GM12878 (cell line): ENCODE data around the gene HLA-DQB1. TPM values are rescaled to one million over a fixed set of nuclear protein-coding genes. Genes with fewer than 3 reads are reported as not detected.

ENCODE experiments used
- ATAC-seq: fragments of 200-7000 bp; cut with Tn5 transposase; 3 replicates; pipeline ENCODE4 v1.9.1; 2020; ENCODE audit warnings: mild to moderate bottlenecking, moderate library complexity
- BruUV-seq: library from RNA; stranded (reverse); fragments of 400-500 nt; replicated peaks from 2 replicates; lab custom pipeline; 2021; lab: Mats Ljungman, UMichigan
- CTCF ChIA-PET: fragments of 300-600 bp; sonication (Branson Sonifier 250); formaldehyde crosslinking; extraction: SDS; loops from one replicate; lab custom pipeline; 2021; ENCODE audit warnings: inconsistent platforms; lab: Yijun Ruan, JAX
- POLR2A ChIA-PET: fragments of 350-600 bp; formaldehyde crosslinking; extraction: SDS; loops from one replicate; lab custom pipeline; 2021; ENCODE audit warnings: inconsistent platforms; lab: Charles Lee
- RAD21 ChIA-PET: fragments of 300-600 bp; sonication (Branson Sonifier 250); formaldehyde crosslinking; loops from one replicate; lab custom pipeline; 2023; ENCODE audit warnings: antibody characterized with exemption; ENCODE audit not compliant: unreplicated experiment; lab: Charles Lee
- SMC1A ChIA-PET: fragments of 300-600 bp; sonication (Branson Sonifier 250); formaldehyde crosslinking; loops from one replicate; lab custom pipeline; 2023; ENCODE audit not compliant: unreplicated experiment, uncharacterized antibody; lab: Charles Lee
- DNase-seq: peaks from one replicate; pipeline ENCODE4 v3.0.0-alpha.2; 2011; ENCODE audit warnings: low read depth, low spot score
- FAIRE-seq: peaks from 3 replicates; lab custom pipeline; 2011; peaks lifted over from hg19 to GRCh38; lab: Jason Lieb, UNC
- H2AFZ ChIP-seq: 2 replicates; pipeline ENCODE4 v1.6.0; 2011; ENCODE audit warnings: low read depth, low read length, control low read depth; ENCODE audit not compliant: control insufficient read depth
- H3K27ac ChIP-seq: 2 replicates; pipeline ENCODE4 v1.5.1; 2011; ENCODE audit warnings: control low read depth; ENCODE audit not compliant: control insufficient read depth, insufficient read depth
- H3K27me3 ChIP-seq, 2 experiments: replicated peaks in 1 of 2; 2 replicates each; pipeline versions ENCODE4 v1.6.0 to v1.6.1; 2011; ENCODE audit warnings: low read length in 1 of 2; ENCODE audit not compliant: control insufficient read depth in 2 of 2, insufficient read depth in 2 of 2
- H3K36me3 ChIP-seq, 2 experiments: 2 replicates each; pipeline ENCODE4 v1.5.1; 2011; ENCODE audit warnings: low read length in 1 of 2; ENCODE audit not compliant: control insufficient read depth in 2 of 2, insufficient read depth in 2 of 2
- H3K4me1 ChIP-seq: 2 replicates; pipeline ENCODE4 v1.6.1; 2011; ENCODE audit warnings: mild to moderate bottlenecking, low read length, moderate library complexity, mixed read lengths; ENCODE audit not compliant: control insufficient read depth, insufficient read depth
- H3K4me2 ChIP-seq: 2 replicates; pipeline ENCODE4 v1.6.0; 2011; ENCODE audit warnings: control low read depth; ENCODE audit not compliant: control insufficient read depth, insufficient read depth
- H3K4me3 ChIP-seq: fragments of 200-600 bp; sonication (generic); 2 replicates; pipeline ENCODE4 v1.5.1; 2016
- H3K79me2 ChIP-seq: 2 replicates; pipeline ENCODE4 v1.6.0; 2011; ENCODE audit warnings: low read length; ENCODE audit not compliant: control insufficient read depth, insufficient read depth
- H3K9ac ChIP-seq: 2 replicates; pipeline ENCODE4 v1.8.0; 2011; ENCODE audit warnings: low read length, control low read depth, mixed read lengths; ENCODE audit not compliant: control insufficient read depth, insufficient read depth
- H3K9me3 ChIP-seq: replicated peaks from 3 replicates; pipeline ENCODE4 v1.5.1; 2011; ENCODE audit warnings: mild to moderate bottlenecking, low read length; ENCODE audit not compliant: control insufficient read depth, insufficient read depth
- H4K20me1 ChIP-seq: 2 replicates; pipeline ENCODE4 v1.6.0; 2011; ENCODE audit not compliant: control insufficient read depth, insufficient read depth
- CHD1 ChIP-seq: IDR thresholded peaks from 2 replicates; pipeline ENCODE4 v1.6.1; 2012; ENCODE audit warnings: low read depth, low read length, improper control_type of control experiment
- EP300 ChIP-seq, 2 experiments: fragments of 150-350 bp in 1 of 2; IDR thresholded peaks; 2 replicates each; pipeline ENCODE4 v1.6.1; 2011 to 2012; ENCODE audit warnings: low read depth in 2 of 2, low read length in 2 of 2, borderline replicate concordance in 1 of 2, improper control_type of control experiment in 1 of 2, inconsistent platforms in 1 of 2; ENCODE audit not compliant: control insufficient read depth in 1 of 2
- GABPA ChIP-seq: IDR thresholded peaks from 2 replicates; pipeline ENCODE4 v1.6.1; 2014; ENCODE audit warnings: antibody characterized with exemption, low read depth, mild to moderate bottlenecking, inconsistent platforms
- HDAC6 ChIP-seq: fragments of 200-600 bp; sonication (generic); IDR thresholded peaks from one replicate; pipeline ENCODE4 v1.8.0; 2017; ENCODE audit warnings: antibody characterized with exemption; ENCODE audit not compliant: unreplicated experiment
- JUNB ChIP-seq: IDR thresholded peaks from 2 replicates; pipeline ENCODE4 v1.6.1; 2016; ENCODE audit warnings: antibody characterized with exemption, mild to moderate bottlenecking
- MEF2A ChIP-seq: IDR thresholded peaks from 2 replicates; pipeline ENCODE4 v1.6.1; 2011; ENCODE audit warnings: low read depth, mild to moderate bottlenecking, low read length, moderate library complexity; ENCODE audit not compliant: insufficient read depth
- MXI1 ChIP-seq: fragments of 150-350 bp; IDR thresholded peaks from 2 replicates; pipeline ENCODE4 v1.6.1; 2011; ENCODE audit warnings: low read depth, mild to moderate bottlenecking, inconsistent platforms, low read length, improper control_type of control experiment
- NFYA ChIP-seq: IDR thresholded peaks from 2 replicates; pipeline ENCODE4 v1.6.1; 2011; ENCODE audit warnings: low read depth, mild to moderate bottlenecking, low read length, improper control_type of control experiment, borderline replicate concordance
- NR2C2 ChIP-seq: IDR thresholded peaks from 2 replicates; pipeline ENCODE4 v1.6.1; 2011; ENCODE audit warnings: borderline replicate concordance, low read depth; ENCODE audit not compliant: control insufficient read depth, insufficient read length
- PAX5 ChIP-seq: IDR thresholded peaks from 2 replicates; pipeline ENCODE4 v1.6.1; 2011; ENCODE audit warnings: low read depth, low read length, borderline replicate concordance
- POLR2A ChIP-seq: IDR thresholded peaks from 2 replicates; pipeline ENCODE4 v1.6.1; 2011; ENCODE audit warnings: low read depth, mild to moderate bottlenecking, low read length
- POLR2AphosphoS5 ChIP-seq: IDR thresholded peaks from 2 replicates; pipeline ENCODE4 v1.6.1; 2011; ENCODE audit warnings: mild to moderate bottlenecking, low read length, inconsistent platforms
- SMC3 ChIP-seq: IDR thresholded peaks from 2 replicates; pipeline ENCODE4 v1.6.1; 2011; ENCODE audit warnings: low read length, improper control_type of control experiment, borderline replicate concordance
- ZNF207 ChIP-seq: fragments of 450-650 bp; IDR thresholded peaks from 2 replicates; pipeline ENCODE4 v1.6.1; 2014; ENCODE audit warnings: antibody characterized with exemption, mild to moderate bottlenecking, borderline replicate concordance
- WGBS: methylation state at CpG from one replicate; pipeline ENCODE4 v1.1.6; 2016; ENCODE audit warnings: low lambda C conversion rate; ENCODE audit not compliant: insufficient replicate concordance, insufficient coverage; ENCODE audit errors: missing lambda C conversion rate; 5-methylcytosine and 5-hydroxymethylcytosine counted together
- in situ Hi-C: fragments of 300-500 bp; cut with MboI; formaldehyde crosslinking; loops from 9 replicates; pipeline ENCODE4 v1.14.3; 2018; ENCODE audit warnings: mixed read lengths
- intact Hi-C: fragments of 100-400 bp; cut with micrococcal nuclease; formaldehyde crosslinking; loops from one replicate; pipeline ENCODE4 v1.14.2; 2022; ENCODE audit not compliant: unreplicated experiment
- polyA plus RNA-seq, 11 experiments: library from polyadenylated mRNA; depleted of rRNA in 4 of 11; unstranded in 6 of 11; stranded (reverse) in 5 of 11; fragments of >200 nt; fragmentation: Nextera tagmentation in 4 of 11; fragmentation: Illumina TruSeq in 1 of 11; extraction: Ambion mirVana in 4 of 11; extraction: Trizol in 1 of 11; gene quantifications; 1 replicate in 1 of 11; 2 replicates in 10 of 11; pipeline versions ENCODE4 v1.2.1 to v1.2.3, GENCODE V29; 2011 to 2016; ENCODE audit warnings: inconsistent platforms in 2 of 11, missing spikeins in 2 of 11, low read depth in 1 of 11
- total RNA-seq, 4 experiments: library from RNA; depleted of rRNA in 3 of 4; stranded (reverse); fragments of >200 nt in 3 of 4; fragmentation: Illumina TruSeq in 1 of 4; extraction: Trizol in 1 of 4; gene quantifications; 2 replicates each; pipeline versions ENCODE4 v1.2.1 to v1.2.3, GENCODE V29; 2013 to 2021
- TF ChIP-seq, protein P1 (sequence below): IDR thresholded peaks from 2 replicates; pipeline ENCODE4 v1.6.1; 2012; ENCODE audit warnings: improper control_type of control experiment, low read depth, low read length; ENCODE audit not compliant: insufficient replicate concordance
- TF ChIP-seq, protein P2 (sequence below): fragments of 450-650 bp; IDR thresholded peaks from 2 replicates; pipeline ENCODE4 v1.6.1; 2017; ENCODE audit warnings: mild to moderate bottlenecking

HLA-DQB1 gene
- total and polyA plus RNA-seq, 10 of the 15 experiments (the other 5 are each of a cell fraction or from before 2014, with no cell fraction given): 38.1 to 403 (median 91.4) TPM

DNA sequence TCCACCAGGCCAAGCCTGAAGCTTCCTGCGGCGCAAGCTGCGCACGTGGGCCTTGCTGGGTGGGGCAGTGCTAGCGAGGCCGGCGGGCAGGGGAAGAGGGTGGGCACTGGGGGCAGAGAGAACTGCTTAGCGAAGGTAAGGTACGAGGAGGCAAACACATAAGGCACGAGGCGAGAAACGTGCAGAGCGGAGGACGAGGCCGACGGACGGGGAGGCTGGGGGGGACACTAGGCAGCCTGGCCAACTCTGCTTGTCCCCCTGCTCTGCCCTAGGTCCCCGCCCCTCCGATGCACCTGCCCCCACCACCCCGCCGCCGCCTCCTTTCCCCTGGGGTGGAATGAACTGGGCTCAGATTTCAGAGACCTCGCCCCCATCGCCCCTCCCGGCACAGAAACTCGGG is 2.1 kb downstream of the HLA-DQB1 start:
- peak; percentile 45 for TF ChIP-seq POLR2A
- TF ChIP-seq PAX5: no peak
- TF ChIP-seq, protein P1, sequence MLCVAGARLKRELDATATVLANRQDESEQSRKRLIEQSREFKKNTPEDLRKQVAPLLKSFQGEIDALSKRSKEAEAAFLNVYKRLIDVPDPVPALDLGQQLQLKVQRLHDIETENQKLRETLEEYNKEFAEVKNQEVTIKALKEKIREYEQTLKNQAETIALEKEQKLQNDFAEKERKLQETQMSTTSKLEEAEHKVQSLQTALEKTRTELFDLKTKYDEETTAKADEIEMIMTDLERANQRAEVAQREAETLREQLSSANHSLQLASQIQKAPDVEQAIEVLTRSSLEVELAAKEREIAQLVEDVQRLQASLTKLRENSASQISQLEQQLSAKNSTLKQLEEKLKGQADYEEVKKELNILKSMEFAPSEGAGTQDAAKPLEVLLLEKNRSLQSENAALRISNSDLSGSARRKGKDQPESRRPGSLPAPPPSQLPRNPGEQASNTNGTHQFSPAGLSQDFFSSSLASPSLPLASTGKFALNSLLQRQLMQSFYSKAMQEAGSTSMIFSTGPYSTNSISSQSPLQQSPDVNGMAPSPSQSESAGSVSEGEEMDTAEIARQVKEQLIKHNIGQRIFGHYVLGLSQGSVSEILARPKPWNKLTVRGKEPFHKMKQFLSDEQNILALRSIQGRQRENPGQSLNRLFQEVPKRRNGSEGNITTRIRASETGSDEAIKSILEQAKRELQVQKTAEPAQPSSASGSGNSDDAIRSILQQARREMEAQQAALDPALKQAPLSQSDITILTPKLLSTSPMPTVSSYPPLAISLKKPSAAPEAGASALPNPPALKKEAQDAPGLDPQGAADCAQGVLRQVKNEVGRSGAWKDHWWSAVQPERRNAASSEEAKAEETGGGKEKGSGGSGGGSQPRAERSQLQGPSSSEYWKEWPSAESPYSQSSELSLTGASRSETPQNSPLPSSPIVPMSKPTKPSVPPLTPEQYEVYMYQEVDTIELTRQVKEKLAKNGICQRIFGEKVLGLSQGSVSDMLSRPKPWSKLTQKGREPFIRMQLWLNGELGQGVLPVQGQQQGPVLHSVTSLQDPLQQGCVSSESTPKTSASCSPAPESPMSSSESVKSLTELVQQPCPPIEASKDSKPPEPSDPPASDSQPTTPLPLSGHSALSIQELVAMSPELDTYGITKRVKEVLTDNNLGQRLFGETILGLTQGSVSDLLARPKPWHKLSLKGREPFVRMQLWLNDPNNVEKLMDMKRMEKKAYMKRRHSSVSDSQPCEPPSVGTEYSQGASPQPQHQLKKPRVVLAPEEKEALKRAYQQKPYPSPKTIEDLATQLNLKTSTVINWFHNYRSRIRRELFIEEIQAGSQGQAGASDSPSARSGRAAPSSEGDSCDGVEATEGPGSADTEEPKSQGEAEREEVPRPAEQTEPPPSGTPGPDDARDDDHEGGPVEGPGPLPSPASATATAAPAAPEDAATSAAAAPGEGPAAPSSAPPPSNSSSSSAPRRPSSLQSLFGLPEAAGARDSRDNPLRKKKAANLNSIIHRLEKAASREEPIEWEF: no peak
- TF ChIP-seq MXI1: no peak
- no peak for TF ChIP-seq JUNB
- TF ChIP-seq SMC3: no peak
- TF ChIP-seq NR2C2: no peak
- TF ChIP-seq MEF2A: no peak
- no peak for TF ChIP-seq CHD1
- TF ChIP-seq ZNF207: no peak
- TF ChIP-seq GABPA: no peak
- TF ChIP-seq, protein P2, sequence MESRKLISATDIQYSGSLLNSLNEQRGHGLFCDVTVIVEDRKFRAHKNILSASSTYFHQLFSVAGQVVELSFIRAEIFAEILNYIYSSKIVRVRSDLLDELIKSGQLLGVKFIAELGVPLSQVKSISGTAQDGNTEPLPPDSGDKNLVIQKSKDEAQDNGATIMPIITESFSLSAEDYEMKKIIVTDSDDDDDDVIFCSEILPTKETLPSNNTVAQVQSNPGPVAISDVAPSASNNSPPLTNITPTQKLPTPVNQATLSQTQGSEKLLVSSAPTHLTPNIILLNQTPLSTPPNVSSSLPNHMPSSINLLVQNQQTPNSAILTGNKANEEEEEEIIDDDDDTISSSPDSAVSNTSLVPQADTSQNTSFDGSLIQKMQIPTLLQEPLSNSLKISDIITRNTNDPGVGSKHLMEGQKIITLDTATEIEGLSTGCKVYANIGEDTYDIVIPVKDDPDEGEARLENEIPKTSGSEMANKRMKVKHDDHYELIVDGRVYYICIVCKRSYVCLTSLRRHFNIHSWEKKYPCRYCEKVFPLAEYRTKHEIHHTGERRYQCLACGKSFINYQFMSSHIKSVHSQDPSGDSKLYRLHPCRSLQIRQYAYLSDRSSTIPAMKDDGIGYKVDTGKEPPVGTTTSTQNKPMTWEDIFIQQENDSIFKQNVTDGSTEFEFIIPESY: no peak
- no peak for TF ChIP-seq HDAC6
- TF ChIP-seq EP300 (IDR thresholded peaks at IDR 0.05; ENCODE audit: borderline replicate concordance in 1 of 2, control insufficient read depth in 1 of 2, low read depth in 2 of 2, low read length in 2 of 2): no peak
- peak; percentile 46; the same call in 1 of the 2 replicates for TF ChIP-seq POLR2AphosphoS5
- no peak for TF ChIP-seq NFYA
- Histone ChIP-seq H4K20me1 (no peaks in the 10 kb centered on the region), H3K27ac (no peak overlapping the region), H3K27me3 (no peaks in the 10 kb centered on the region), H3K79me2 (peaks cover 35% of the 10 kb centered on the region), H2AFZ (no peak overlapping the region), H3K9me3 (no peaks in the 10 kb centered on the region), H3K4me2 (no peak overlapping the region; the same call in 1 of the 2 replicates), H3K9ac (no peak overlapping the region), H3K36me3 (peaks cover 4 to 6% of the 10 kb centered on the region in 2 experiments; a peak in 3 of 4 replicates), H3K4me1 (peaks cover 20% of the 10 kb centered on the region), H3K4me3 (no peak overlapping the region)
- FAIRE-seq (no peak), DNase-seq (no peak), ATAC-seq (no peak)
- SMC1A ChIA-PET: interaction anchor here (1.0 kb wide), 1 partner anchor 42 kb away, joined by 3 read pairs; no protein-coding TSS in a partner anchor
- in situ Hi-C loops (no loop called here), intact Hi-C loops (no loop called here)
- POLR2A ChIA-PET: interaction anchor here (1.2 to 11.5 kb wide), 4 partner anchors 23 to 225 kb away, joined by 7 to 168 read pairs (median 73); partner anchors contain the start of genes HLA-DQA1 and HLA-DRA
- BruUV-seq: no TSS peak
- WGBS: 14% methylated on average over 11 of the region's 26 CpGs
- CTCF ChIA-PET: no interaction called here
- RAD21 ChIA-PET: interaction anchor here (1.0 to 2.6 kb wide), 2 partner anchors 27 to 97 kb away, joined by 8 to 14 read pairs; partner anchors contain the start of gene HLA-DQA1
